NCI-H1105 treated with DMSO at 0.1 percent for 48 hours (cell line): ENCODE results near the gene CENPA.

ENCODE experiments used
- DNase-seq: peaks from one replicate; lab custom pipeline; 2025; lab: John Stamatoyannopoulos, UW

CENPA gene

DNA sequence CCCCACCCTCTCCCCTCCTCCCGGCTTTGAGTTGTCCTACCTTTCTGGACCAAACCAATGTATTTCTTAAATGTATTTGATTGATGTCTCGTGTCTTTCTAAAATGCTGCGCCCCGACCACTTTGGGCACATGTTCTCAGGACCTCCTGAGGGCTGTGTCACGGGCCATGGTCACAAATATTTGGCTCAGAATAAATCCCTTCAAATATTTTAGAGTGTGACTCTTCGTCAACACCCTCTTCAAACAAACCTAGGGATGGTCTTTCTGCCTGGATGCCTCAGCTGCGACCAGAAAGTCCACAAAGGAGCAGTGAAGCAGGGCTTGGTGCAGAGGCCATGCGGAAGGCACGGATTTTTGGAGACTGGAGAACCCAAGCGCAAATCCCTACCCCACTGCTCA, 22.8 kb upstream of the CENPA start:
- no peak for DNase-seq

DNA sequence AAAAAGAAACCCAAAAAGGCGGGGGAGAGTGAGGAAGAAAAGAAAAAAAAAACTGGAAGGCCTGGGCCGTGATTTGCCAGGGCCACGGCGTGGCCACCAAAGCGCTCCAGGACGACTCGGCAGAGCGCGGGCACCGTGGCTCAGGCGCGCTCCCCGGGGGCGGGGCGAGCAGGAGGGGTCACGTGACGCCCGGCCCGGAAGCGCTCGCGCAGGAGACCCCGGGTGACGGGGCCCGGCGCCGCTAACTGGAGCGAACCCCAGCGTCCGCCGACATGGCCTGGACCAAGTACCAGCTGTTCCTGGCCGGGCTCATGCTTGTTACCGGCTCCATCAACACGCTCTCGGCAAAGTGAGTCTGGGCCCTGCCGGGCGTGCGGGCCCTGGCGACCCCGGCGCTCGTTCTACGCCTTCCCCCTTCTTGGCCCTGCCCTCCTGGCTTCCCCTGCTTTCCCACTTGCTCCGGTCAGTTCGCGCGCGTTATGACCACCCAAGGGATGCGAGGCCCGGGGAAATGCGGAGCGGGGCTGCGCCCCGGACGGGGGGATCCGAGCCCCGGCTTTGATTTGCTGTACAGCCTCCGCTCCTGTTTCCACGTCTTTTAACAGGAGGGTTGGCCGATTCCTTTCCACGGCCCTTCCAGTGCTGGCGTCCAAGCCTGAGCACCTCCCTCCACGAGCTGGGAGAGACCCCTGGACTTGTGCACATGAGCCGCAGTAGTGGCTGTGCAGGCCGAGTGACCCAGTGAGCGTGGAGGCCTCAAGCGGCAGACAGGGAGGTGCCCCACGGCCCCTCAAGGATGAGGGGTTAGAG, 21.6 kb upstream of the CENPA start, which contains the start of gene SLC35F6:
TSS of gene SLC35F6 (plus strand) at position 207 of the 810 bp plus-strand sequence. CDS start at position 273, 66 bp downstream.
- DNase-seq = peak; percentile 56

- DNase-seq = no peak
These were observed 20.9 kb upstream of the CENPA start for GRCh38 chr2:26764906-26765305.

DNA sequence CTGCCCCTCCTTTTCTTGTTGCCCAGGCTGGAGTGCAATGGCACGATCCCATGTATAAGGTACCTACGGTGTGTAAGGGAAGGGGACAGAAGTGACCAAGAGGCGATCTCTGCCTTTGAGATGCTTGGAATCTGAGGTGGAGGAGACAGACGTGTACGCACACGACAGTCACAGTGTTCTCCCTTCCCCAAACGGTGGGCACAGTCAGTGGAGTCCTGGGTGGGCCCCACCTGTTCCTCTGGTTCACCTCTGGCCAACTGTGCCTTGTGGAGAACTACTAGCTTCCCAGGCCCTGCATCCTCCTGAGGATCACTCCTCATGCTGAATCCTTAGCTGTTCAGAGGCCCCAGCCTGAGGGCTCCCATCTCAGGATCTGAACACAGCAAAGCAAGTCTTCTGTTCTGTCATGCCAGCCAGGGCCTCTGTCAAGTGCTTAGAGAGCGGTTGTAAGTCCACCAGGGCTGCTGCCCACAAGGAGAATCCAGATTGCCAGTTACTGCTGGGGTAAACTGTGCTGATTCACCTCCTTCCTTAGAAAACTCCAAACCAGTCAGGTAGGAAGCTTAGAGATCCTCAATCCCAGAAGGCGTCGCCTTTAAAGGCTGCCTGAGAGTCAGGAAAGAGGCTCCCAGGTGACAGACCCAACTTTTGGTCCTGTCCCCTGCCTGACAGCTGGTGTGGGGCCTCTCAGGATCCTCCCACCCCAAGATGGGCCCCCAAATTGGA, 20.2 kb upstream of the CENPA start:
- DNase-seq = no peak

- DNase-seq = no peak
These were observed 18.7 kb upstream of the CENPA start for GRCh38 chr2:26767129-26767528.

DNA sequence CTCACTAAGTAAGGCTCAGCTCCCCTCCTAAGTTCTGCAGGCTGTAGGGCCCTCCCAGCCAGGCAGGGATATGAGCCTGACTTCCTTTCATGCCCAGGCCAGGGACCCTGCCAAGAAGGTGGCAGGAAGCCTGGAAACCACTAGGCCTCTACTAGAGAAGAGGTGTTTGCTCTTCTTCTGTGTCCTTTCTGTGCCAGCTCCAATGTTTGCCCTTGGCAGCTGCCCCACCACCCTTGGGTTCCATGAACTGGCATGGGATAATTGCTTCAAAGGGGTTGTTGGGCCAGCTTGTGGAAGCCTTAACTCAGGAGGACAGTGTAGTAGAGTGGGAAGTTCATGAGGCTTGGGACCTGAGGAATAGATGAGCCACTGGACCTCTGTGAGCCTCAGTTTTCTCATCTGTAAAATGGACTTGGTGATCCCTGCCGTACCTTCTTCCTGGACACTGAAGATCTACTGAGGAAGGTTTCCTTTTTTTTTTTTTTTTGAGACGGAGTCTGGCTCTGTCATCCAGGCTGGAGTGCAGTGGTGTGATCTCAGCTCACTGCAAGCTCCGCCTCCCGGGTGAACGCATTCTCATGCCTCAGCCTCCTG, 17.9 kb upstream of the CENPA start:
- no peak for DNase-seq

GRCh38 chr2:26768759-26769088, 17.1 kb upstream of the CENPA start:
- DNase-seq = no peak

DNA sequence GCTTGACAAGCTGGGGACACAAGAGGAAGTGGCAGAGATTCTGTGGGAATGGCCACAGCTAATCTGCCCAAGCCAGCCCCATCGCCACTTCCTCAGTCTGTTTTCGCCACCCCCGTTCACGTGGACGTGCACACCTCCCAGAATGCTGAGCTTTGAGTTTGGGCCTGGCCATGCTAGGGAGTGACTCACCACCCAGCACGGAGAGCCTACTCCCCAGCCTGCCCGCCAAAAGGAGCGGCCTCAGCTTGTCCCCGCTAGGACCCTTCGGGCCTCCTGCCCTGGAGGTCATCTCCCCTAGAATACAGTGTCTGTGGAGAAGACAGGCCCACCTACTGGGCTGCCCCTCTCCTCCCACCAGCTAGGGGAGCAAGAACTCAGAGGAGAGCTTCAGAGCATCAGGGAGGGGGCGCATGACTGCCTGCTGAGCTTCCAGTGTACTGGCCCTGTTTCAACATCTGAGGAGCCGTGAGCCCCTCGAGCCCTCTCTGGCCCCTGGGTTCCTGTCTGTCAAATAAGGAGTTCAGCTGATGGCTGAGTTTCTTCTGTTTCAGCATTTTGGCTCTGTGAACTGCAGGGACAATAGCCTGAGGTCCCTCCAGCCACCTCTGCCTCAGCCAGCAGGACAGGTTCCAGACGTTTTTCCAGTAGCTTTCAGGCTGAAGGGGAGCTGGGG, 16.6 kb upstream of the CENPA start:
- DNase-seq = no peak

GRCh38 chr2:26770986-26771586, 14.8 kb upstream of the CENPA start:
- no peak for DNase-seq

DNA sequence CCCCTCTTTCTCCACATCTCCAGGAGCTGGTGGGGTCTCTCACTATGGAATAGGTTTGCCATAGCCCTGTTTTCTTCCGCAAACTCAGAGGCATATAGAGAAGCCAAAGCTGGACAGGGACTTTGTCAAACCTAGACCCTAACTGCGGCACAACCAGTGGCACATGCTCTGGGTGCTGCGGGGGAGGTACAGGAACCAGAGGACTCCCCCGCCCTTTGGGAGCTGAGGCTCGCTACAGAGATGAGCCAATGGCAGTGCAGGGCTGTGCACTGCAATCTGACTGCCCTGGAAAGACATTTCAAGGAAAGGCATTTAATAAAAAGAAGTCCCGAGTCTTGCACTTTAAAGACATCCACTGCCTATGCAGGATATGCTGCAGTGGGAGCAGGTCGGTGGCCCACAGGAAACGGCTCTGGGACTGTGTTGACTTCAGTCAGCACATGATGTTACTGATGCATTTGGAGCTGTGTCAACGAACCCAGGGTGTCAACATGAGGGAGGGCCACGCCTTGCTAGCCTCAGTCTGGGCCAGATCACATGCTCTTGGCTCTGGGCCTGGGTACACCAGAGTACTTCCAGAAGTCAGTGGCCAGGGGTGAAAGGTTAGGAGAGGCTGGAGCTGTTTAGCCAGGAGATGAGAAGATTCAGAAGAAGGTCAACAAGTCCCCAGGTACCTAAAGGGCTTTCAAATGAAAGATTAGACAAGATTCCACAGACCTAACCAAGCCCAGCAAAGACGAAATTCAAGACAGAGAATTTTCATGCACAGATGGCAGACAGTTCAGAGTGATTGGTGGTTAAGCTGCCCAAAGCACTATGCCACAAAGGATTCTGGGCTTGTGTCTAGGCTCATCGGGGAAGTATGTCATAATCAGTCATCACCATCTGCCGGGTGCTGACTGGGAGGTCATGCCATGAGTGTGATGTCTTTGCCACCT, 13.5 kb upstream of the CENPA start:
- DNase-seq = no peak

DNA sequence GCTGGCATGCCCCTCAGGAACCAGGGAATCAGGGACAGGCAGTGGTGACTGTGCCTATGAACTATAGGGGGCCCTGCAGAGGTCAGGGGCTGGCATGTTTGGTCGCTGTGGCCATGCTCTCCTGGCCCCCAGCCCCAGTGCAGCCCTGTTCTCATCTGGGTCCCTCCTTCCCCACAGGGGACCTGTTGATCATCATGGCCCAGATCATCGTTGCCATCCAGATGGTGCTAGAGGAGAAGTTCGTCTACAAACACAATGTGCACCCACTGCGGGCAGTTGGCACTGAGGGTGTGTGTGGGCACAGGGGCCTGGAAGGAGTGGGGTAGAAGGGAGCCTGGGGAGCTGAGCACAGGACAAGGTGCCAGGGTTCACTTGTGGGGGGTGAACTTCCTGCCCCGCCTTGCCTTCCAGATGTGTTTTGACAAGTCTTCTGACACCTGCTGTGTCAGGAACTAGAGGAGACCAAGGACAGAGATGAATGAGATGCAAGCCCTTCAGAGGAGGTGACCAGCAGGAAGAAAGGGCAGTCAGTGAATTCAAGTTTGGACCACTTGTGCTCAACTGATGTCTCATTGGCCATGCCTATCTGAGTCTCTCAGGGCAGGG, 9.6 kb upstream of the CENPA start:
- DNase-seq = no peak

GRCh38 chr2:26778098-26778497, 7.8 kb upstream of the CENPA start:
- no peak for DNase-seq

GRCh38 chr2:26778507-26778906, 7.3 kb upstream of the CENPA start:
- DNase-seq = no peak

GRCh38 chr2:26780203-26780760, 5.6 kb upstream of the CENPA start:
- no peak for DNase-seq

DNA sequence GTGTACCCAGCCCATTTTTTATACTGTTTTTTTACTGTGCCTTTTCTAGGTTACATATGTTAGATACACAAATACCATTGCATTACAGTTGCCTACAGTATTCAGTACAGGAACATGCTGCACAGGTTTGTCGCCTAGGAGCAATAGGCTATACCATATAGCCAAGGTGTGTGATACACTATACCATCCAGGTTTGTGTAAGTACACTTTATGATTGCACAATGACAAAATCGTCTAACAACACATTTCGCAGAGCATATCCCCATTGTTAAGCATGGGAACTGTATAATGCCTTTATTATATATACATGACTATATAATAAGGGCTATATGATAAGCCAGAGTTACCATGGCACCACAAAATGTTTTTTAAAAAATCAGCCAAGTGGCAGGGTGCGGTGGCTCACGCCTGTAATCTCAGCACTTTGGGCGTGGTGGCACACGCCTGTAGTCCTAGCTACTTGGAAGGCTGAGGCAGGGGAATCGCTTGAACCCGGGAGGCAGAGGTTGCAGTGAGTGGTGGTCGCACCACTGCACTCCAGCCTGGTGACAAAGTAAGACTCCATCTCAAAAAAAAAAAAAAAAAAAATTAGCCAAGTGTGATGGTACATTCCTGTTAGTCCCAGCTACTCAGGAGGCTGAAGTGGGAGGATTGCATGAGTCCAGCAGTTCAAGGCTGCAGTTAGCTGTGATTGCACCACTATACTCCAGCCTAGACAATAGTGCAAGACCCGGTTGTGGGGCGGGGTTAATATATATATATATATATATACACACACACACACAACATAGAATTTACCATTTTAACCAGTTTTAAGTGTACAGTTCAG, 2.8 kb upstream of the CENPA start:
- DNase-seq = no peak

GRCh38 chr2:26784570-26785234, 1.2 kb upstream of the CENPA start:
- DNase-seq = no peak

DNA sequence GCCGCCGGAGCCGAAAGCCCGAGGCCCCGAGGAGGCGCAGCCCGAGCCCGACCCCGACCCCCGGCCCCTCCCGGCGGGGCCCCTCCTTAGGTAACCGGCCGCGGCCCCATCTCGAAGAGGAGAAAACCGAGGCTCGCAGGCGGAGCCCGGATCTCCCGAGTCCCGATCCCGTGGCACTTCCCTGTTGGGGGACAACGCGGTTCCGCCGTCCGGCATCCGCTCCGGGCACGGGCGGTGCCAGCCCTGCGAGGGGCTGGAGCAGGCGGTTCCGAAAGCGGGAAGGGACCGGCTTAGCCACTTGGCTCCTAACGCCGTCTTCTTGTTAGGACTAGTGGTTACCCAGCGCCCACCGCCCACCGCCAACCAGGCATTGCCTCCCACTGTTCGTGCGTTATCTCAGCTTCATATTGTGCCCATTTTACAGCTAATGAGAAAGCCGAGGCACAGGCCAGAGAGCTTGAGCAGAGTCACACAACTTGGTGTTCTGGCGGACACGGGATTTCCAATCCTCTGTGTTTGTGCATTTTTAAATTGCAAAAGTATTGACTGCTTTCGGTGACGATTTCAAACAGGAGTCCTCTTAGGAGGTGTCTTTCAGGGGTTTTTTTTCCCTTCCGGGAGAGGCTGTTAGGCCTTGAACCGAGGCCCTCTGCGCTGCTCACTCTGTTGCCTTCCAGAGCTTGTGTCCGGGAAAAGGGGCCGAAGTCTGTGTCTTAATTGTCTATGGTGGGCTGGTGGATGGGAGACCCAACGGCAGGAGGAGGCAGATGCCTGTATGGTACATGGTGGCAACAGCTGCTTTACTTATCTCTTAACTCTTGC, 562 bp downstream of the CENPA start:
- DNase-seq = no peak

- DNase-seq = no peak
These were observed 6.9 kb downstream of the CENPA start for GRCh38 chr2:26792720-26793119.
